HepG2 (cell line): Measurements from ENCODE around the gene PIANP. TPM values are rescaled to one million over a fixed set of nuclear protein-coding genes. Genes with fewer than 3 reads are reported as not detected.

Experiments used
- ARID3A ChIP-seq: IDR thresholded peaks from 2 replicates; pipeline ENCODE4 v1.6.1; 2012; ENCODE audit warnings: low read depth, low read length, improper control_type of control experiment
- CERS6 ChIP-seq: sonication (generic); formaldehyde crosslinking; IDR thresholded peaks from 2 replicates; pipeline ENCODE4 v1.5.0; 2020; ENCODE audit warnings: missing genetic modification reagents
- HNRNPL ChIP-seq: fragments of 200-400 bp; formaldehyde crosslinking; IDR thresholded peaks from 2 replicates; pipeline ENCODE4 v1.6.1; 2017; ENCODE audit warnings: mild to moderate bottlenecking, low read depth, low read length
- HNRNPUL1 ChIP-seq: fragments of 200-400 bp; formaldehyde crosslinking; IDR thresholded peaks from 2 replicates; pipeline ENCODE4 v1.6.1; 2017; ENCODE audit warnings: low read depth, mild to moderate bottlenecking, low read length, moderate library complexity
- MIER3 ChIP-seq: IDR thresholded peaks from 2 replicates; pipeline ENCODE4 v1.6.1; 2016; ENCODE audit warnings: missing compliant biosample characterization, borderline replicate concordance
- ONECUT2 ChIP-seq: sonication (generic); formaldehyde crosslinking; IDR thresholded peaks from 2 replicates; pipeline ENCODE4 v1.4.0; 2020; ENCODE audit warnings: missing genetic modification reagents
- PHF21A ChIP-seq: sonication (generic); formaldehyde crosslinking; IDR thresholded peaks from 2 replicates; pipeline ENCODE4 v1.5.0; 2020; ENCODE audit warnings: mild to moderate bottlenecking, missing genetic modification reagents
- RERE ChIP-seq: IDR thresholded peaks from 2 replicates; pipeline ENCODE4 v1.6.1; 2016; ENCODE audit warnings: low read depth, missing genetic modification reagents, missing compliant biosample characterization
- SALL2 ChIP-seq: sonication (generic); formaldehyde crosslinking; IDR thresholded peaks from 2 replicates; pipeline ENCODE4 v1.8.1; 2023; ENCODE audit warnings: mild to moderate bottlenecking, missing genetic modification reagents, inconsistent platforms
- SIX4 ChIP-seq: sonication (generic); formaldehyde crosslinking; IDR thresholded peaks from 2 replicates; pipeline ENCODE4 v1.4.0; 2020; ENCODE audit warnings: missing genetic modification reagents
- TEF ChIP-seq: sonication (generic); formaldehyde crosslinking; IDR thresholded peaks from 2 replicates; pipeline ENCODE4 v1.5.0; 2020; ENCODE audit warnings: missing genetic modification reagents
- TERF1 ChIP-seq: sonication (generic); formaldehyde crosslinking; IDR thresholded peaks from 2 replicates; pipeline ENCODE4 v1.8.0; 2022; ENCODE audit warnings: mild to moderate bottlenecking, missing genetic modification reagents, moderate library complexity
- ZBTB25 ChIP-seq: IDR thresholded peaks from 2 replicates; pipeline ENCODE4 v1.6.1; 2018; ENCODE audit warnings: missing genetic modification reagents
- ZFP36L1 ChIP-seq: sonication (generic); formaldehyde crosslinking; IDR thresholded peaks from 2 replicates; pipeline ENCODE4 v1.8.0; 2022; ENCODE audit warnings: mild to moderate bottlenecking, missing genetic modification reagents, moderate library complexity
- ZFYVE20 ChIP-seq: sonication (generic); formaldehyde crosslinking; IDR thresholded peaks from 2 replicates; pipeline ENCODE4 v1.8.0; 2023; ENCODE audit warnings: low read depth, mild to moderate bottlenecking, moderate library complexity, missing genetic modification reagents, borderline replicate concordance
- ZNF138 ChIP-seq: sonication (generic); formaldehyde crosslinking; IDR thresholded peaks from 2 replicates; pipeline ENCODE4 v1.5.0; 2020; ENCODE audit warnings: mild to moderate bottlenecking, low read depth, missing genetic modification reagents
- ZNF562 ChIP-seq: sonication (generic); formaldehyde crosslinking; IDR thresholded peaks from 2 replicates; pipeline ENCODE4 v1.8.0; 2022; ENCODE audit warnings: missing genetic modification reagents, borderline replicate concordance
- ZNF576 ChIP-seq: sonication (generic); formaldehyde crosslinking; IDR thresholded peaks from 2 replicates; pipeline ENCODE4 v1.4.0; 2020; ENCODE audit warnings: mild to moderate bottlenecking, missing genetic modification reagents
- ZNF841 ChIP-seq: sonication (generic); formaldehyde crosslinking; IDR thresholded peaks from 2 replicates; pipeline ENCODE4 v1.8.1; 2023; ENCODE audit warnings: missing genetic modification reagents, borderline replicate concordance
- polyA plus RNA-seq, 8 experiments: library from polyadenylated mRNA; depleted of rRNA in 3 of 8; stranded (reverse) in 7 of 8; unstranded in 1 of 8; fragments of >200 nt; fragmentation: Illumina TruSeq in 4 of 8; extraction: Trizol in 4 of 8; gene quantifications; 2 replicates each; pipeline versions ENCODE4 v1.2.1 to v1.2.3, GENCODE V29; 2011 to 2016; ENCODE audit warnings: low read depth in 4 of 8, missing spikeins in 1 of 8, mixed read lengths in 1 of 8; ENCODE audit not compliant: insufficient read depth in 1 of 8
- total RNA-seq, 5 experiments: library from RNA; depleted of rRNA; stranded (reverse); fragments of >200 nt; fragmentation: Illumina TruSeq; extraction: Trizol; gene quantifications; 2 replicates each; pipeline ENCODE4 v1.2.3, GENCODE V29; 2016; ENCODE audit warnings: low read depth in 1 of 5

Gene PIANP
- total and polyA plus RNA-seq, 2 of the 13 experiments (the other 11 are each of a cell fraction or from before 2014, with no cell fraction given): not detected

GRCh38 chr12:6688543-6688998 lies 12.0 kb downstream of the PIANP start (continued):
- no peak for TF ChIP-seq ZBTB25
- no peak for TF ChIP-seq ZNF562 (CRISPR knock-in tag)
- no peak for TF ChIP-seq ONECUT2 (CRISPR knock-in tag)
- no peak for TF ChIP-seq ZNF138
- TF ChIP-seq HNRNPL: no peak
- TF ChIP-seq PHF21A: no peak
- no peak for TF ChIP-seq ZNF576 (CRISPR knock-in tag)
- no peak for TF ChIP-seq ARID3A
- TF ChIP-seq ZFP36L1: no peak
- TF ChIP-seq SALL2 (CRISPR knock-in tag): no peak
- TF ChIP-seq CERS6 (CRISPR knock-in tag): no peak
- no peak for TF ChIP-seq RERE
- TF ChIP-seq TEF (CRISPR knock-in tag): no peak
- no peak for TF ChIP-seq SIX4 (CRISPR knock-in tag)
- no peak for TF ChIP-seq ZNF841 (CRISPR knock-in tag)
- no peak for TF ChIP-seq ZFYVE20 (CRISPR knock-in tag)
- no peak for TF ChIP-seq MIER3 (CRISPR knock-in tag)
- no peak for TF ChIP-seq TERF1 (CRISPR knock-in tag)
- no peak for TF ChIP-seq HNRNPUL1
